C4-2B (cell line): ENCODE results near the gene MAML3.
A peak's percentile ranks its signal among the peaks of the same experiment; 100 is the strongest.

ENCODE experiments used
- H3K27ac ChIP-seq: fragments of 450-650 bp; 2 replicates; pipeline ENCODE4 v1.5.1; 2017
- ZFX ChIP-seq: fragments of 450-650 bp; IDR thresholded peaks from 2 replicates; pipeline ENCODE4 v1.6.1; 2017
- TF ChIP-seq, protein P1 (sequence below): fragments of 450-650 bp; conservative IDR thresholded peaks from 2 replicates; pipeline ENCODE4 v1.5.1; 2017; ENCODE audit warnings: mild to moderate bottlenecking

MAML3 gene

DNA sequence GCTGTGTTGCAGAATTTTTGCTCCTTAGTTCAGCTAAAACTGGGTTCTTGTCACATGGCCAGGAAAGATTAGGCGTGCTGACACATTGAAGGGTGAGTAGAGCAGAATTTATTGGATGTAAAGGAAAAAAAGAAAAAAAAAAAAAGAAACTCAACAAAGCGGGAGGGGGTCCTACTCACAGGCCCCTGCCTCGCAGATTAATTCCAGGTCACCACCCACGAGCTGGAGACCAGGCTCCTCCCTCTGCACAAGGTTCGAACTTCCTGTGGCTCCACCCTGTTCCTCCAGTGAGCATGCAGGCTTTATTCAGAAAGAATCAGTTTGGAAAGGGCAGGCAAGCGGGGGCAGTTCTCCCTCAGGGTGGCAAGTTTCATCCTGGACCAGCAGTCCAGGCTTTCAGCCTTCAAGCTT is 471.2 kb downstream of the MAML3 start:
- TF ChIP-seq, protein P1, sequence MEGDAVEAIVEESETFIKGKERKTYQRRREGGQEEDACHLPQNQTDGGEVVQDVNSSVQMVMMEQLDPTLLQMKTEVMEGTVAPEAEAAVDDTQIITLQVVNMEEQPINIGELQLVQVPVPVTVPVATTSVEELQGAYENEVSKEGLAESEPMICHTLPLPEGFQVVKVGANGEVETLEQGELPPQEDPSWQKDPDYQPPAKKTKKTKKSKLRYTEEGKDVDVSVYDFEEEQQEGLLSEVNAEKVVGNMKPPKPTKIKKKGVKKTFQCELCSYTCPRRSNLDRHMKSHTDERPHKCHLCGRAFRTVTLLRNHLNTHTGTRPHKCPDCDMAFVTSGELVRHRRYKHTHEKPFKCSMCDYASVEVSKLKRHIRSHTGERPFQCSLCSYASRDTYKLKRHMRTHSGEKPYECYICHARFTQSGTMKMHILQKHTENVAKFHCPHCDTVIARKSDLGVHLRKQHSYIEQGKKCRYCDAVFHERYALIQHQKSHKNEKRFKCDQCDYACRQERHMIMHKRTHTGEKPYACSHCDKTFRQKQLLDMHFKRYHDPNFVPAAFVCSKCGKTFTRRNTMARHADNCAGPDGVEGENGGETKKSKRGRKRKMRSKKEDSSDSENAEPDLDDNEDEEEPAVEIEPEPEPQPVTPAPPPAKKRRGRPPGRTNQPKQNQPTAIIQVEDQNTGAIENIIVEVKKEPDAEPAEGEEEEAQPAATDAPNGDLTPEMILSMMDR = no peak
- TF ChIP-seq ZFX = no peak
- H3K27ac ChIP-seq = no peak overlapping the region

DNA sequence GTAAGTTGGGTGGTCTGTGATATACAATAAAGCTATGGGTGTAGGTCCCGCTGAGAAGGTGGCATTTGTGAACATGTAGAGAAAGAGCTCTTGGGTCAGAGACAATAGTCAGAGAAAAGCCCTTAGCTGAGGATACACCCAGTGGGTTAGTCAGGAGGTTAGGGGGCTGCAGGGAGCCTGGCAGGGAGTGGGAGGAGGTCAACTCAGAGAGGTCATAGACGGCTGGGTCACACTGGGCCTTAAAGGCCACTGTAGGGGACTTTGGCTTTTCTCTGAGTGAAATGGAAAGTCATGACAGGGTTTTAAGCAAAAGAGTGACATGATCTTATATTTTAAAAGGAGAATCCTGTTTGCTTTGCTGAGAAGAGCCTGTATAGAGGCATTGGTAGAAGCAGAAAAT is 471.7 kb downstream of the MAML3 start:
- TF ChIP-seq ZFX = no peak
- TF ChIP-seq, protein P1 = no peak

DNA sequence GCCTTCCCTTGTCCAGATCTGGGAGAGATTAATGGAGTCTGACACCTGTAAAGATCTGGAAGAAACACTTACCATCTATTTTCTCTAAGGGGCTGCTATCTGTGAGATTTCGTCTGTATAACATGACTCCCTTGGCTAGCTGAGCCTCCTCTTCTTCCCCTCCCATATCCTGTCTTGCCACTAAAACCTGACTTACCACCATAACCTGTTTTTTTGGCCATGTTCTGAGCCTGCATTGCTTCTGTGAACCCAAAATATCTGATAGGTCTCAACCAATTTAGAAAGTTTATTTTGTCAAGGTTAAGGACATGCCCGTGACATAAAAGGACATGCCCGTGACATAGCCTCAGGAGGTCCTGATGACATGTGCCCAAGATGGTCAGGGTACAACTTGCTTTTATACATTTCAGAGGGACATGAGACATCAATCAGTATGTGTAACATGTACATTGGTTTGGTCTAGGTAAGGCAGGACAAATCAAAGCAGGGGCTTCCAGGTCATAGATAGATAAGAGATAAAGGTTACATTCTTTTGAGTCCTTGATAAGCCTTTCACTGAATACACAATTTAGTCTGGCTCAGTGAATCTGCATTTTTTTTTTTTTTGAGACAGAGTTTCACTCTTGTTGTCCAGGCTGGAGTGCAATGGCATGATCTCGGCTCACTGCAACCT is 476.9 kb downstream of the MAML3 start:
- TF ChIP-seq, protein P1 = no peak
- no peak overlapping the region; the same call in 1 of the 2 replicates for H3K27ac ChIP-seq

More for the DNA sequence above, 471.7 kb downstream of the MAML3 start:
- peak overlapping the region; percentile 31 for H3K27ac ChIP-seq

DNA sequence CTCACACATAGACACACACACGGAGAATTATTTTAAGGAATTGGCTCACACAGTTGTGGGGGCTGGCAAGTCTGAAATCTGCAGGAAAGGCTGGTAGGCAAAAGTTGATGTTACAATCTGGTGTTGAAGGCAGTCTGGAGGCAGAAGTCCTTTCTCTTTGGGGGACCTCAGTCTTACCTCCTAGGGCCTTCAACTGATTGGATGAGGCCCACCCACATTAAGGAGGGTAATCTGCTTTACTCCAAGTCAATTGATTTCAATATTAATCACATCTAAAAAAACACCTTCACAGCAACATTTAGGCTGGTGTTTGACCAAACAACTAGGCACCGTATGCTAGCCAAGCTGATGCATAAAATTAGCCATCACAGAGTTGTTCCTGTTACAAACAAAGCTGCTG is 477.6 kb downstream of the MAML3 start:
- TF ChIP-seq, protein P1 = no peak
- no peak for TF ChIP-seq ZFX
- H3K27ac ChIP-seq = no peak overlapping the region; the same call in 1 of the 2 replicates

DNA sequence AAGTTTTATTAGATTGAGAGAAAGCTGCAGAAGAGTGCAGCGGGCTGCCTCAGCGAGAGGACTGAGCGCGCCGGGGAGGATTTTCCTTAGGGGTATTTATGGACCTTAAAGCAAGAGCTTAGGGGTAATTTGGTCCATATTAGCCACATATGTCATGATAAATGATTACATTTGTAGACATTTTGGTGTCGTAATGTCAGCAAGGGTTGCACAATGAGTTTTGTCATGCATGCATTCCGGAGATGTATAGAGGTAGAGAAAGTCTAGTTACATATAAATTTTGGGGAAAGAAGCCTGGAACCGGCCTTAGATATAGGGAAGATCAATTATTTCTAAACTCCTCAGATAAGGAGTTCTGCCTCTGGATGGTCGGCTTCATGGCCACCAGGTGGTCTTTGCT is 478.3 kb downstream of the MAML3 start:
- no peak overlapping the region; the same call in 1 of the 2 replicates for H3K27ac ChIP-seq

DNA sequence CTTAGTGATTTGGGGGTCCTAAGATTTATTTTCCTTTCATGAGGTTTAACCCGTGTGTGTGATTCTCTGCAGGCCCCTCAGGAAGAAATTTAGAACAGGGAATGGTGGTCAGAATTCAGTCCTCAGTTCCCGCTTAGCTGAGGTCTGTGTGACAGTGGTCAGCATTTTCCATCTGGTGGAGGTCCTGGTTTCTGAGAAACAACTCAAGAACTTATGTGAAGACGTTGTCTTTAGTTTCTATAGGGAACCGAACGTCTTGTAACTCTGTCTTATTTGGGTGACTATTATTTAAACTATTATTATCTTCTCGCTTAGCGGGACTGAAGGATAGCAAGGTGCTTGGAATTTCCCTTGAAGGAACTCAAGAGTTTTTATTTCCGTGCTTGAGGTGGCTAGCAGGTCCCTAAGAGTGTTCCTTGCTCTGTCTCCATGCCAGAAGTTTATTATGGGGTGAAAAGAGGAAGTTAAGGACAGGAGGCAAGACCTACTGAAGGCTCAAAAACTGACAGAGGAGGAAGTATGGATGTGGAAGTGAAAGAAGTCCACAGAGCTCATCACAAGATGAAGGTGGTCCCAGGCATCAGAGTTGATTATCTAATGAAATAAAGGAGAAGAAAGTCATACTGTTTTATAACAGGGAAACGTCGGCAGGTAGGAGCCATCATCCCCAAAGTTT is 479.0 kb downstream of the MAML3 start:
- TF ChIP-seq, protein P1 = no peak
- TF ChIP-seq ZFX = no peak
- H3K27ac ChIP-seq = no peak overlapping the region

More for the DNA sequence above, 478.3 kb downstream of the MAML3 start:
- TF ChIP-seq, protein P1 = no peak
- no peak for TF ChIP-seq ZFX

DNA sequence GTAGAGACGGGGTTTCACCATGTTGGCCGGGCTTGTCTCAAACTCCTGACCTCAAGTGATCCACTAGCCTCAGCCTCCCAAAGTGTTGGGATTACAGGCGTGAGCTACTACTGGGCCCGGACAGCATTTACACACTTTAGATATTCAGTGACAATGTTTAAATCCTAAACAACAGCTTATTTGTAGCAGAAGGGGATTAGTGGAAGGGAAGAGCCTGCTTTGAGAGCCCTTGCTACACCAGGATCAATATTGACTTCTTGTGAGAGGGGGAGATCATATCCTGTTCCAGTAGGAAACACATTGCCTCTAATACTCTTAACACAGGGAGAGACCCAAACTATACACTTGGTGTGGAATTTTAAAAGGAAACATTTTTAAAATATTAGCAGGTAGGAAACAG is 481.3 kb downstream of the MAML3 start:
- TF ChIP-seq, protein P1 = no peak
- no peak for TF ChIP-seq ZFX
- H3K27ac ChIP-seq = no peak overlapping the region
